ENCODE data around the gene NR2C2. TPM values are rescaled to one million over a fixed set of nuclear protein-coding genes. Genes with fewer than 3 reads are reported as not detected.

Gene NR2C2
- total and polyA plus RNA-seq, 9 of the 15 experiments (the other 6 are each of a cell fraction or from before 2014, with no cell fraction given), result 6.1 to 33.0 (median 14.6) TPM

- no peak for TF ChIP-seq ARID3A (IDR thresholded peaks at IDR 0.05; ENCODE audit: borderline replicate concordance, low read depth, low read length)
- no peak for TF ChIP-seq DIDO1 (tag; IDR thresholded peaks at IDR 0.05; ENCODE audit: low read depth)
- TF ChIP-seq CBX8 (IDR thresholded peaks at IDR 0.05; ENCODE audit: borderline replicate concordance, extremely low read depth, low read depth, low read length, poor library complexity, severe bottlenecking), result no peak
- TF ChIP-seq SRSF3 (IDR thresholded peaks at IDR 0.05; ENCODE audit: insufficient read depth, low read length), result no peak
- TF ChIP-seq MAZ (CRISPR knock-in tag; conservative IDR thresholded peaks at IDR 0.05 in 1 of 2, IDR thresholded peaks at IDR 0.05 in 1 of 2), result no peak
Measured at GRCh38 chr3:14969671-14970070, 22.3 kb downstream of the NR2C2 start (continued).

- DNase-seq (ENCODE audit: extremely low read depth in 1 of 4, low spot score in 3 of 4) (no peak), ATAC-seq (no peak), FAIRE-seq (no peak)
- in situ Hi-C loops (cut with MboI), result no loop called here
- H3K9me1 ChIP-seq (ENCODE audit: control insufficient read depth, insufficient read depth, low read length), result no peaks in the 10 kb centered on the region
- H3K27ac ChIP-seq (ENCODE audit: extremely low read depth, low read depth, low read length), result no peak overlapping the region
- no peaks in the 10 kb centered on the region; a peak in 1 of 5 replicates for H3K4me1 ChIP-seq (replicated peaks in 1 of 2; ENCODE audit: control insufficient read depth in 2 of 2, insufficient read depth in 2 of 2, low read length in 2 of 2)
- no peak overlapping the region for H3K4me2 ChIP-seq (ENCODE audit: insufficient read depth, low read length)
- BruUV-seq (replicated peaks), result no TSS peak
- no peaks in the 10 kb centered on the region for H4K20me1 ChIP-seq (replicated peaks; ENCODE audit: control insufficient read depth, insufficient read depth, low read length)
- peaks cover 22% of the 10 kb centered on the region; the same call in 1 of the 3 replicates for H3K36me3 ChIP-seq (ENCODE audit: control insufficient read depth, insufficient read depth, low read length)
- CTCF ChIA-PET (ENCODE audit: low intra/inter-chr PET ratio), result no interaction called here
- POLR2A ChIA-PET, result interaction anchor here (1.1 kb wide), 1 partner anchor 19 kb away, joined by 3 read pairs; no protein-coding TSS in a partner anchor
- peaks cover 2% of the 10 kb centered on the region; the same call in 1 of the 3 replicates for H3K79me2 ChIP-seq (ENCODE audit: control insufficient read depth, insufficient read depth, low read length)
- intact Hi-C loops (cut with micrococcal nuclease), result no loop called here
- WGBS (ENCODE audit: insufficient coverage, low coverage, missing lambda C conversion rate), result 69% methylated on average over 1 of the region's 1 CpG
- H3K27me3 ChIP-seq (ENCODE audit: control insufficient read depth in 2 of 2, insufficient read depth in 2 of 2, low read length in 2 of 2), result no peaks in the 10 kb centered on the region
- no peak overlapping the region for H3K9ac ChIP-seq (ENCODE audit: insufficient read depth in 1 of 2, low read depth in 2 of 2, low read length in 2 of 2)
- H2AFZ ChIP-seq (ENCODE audit: low read depth, low read length), result no peak overlapping the region
- H3K4me3 ChIP-seq, result no peak overlapping the region
- H3K9me3 ChIP-seq (replicated peaks; ENCODE audit: control insufficient read depth, insufficient read depth, low read depth, low read length), result no peaks in the 10 kb centered on the region
- no peak for TF ChIP-seq PHB (CRISPR knock-in tag; IDR thresholded peaks at IDR 0.05)
- no peak for TF ChIP-seq ZFX (CRISPR knock-in tag; IDR thresholded peaks at IDR 0.05)
- no peak for TF ChIP-seq NCOA4 (IDR thresholded peaks at IDR 0.05; ENCODE audit: partially characterized antibody)
- TF ChIP-seq HNRNPUL1 (IDR thresholded peaks at IDR 0.05; ENCODE audit: low read length), result no peak
- TF ChIP-seq NBN (IDR thresholded peaks at IDR 0.05; ENCODE audit: low read depth), result no peak
- TF ChIP-seq ZBTB26 (CRISPR knock-in tag; IDR thresholded peaks at IDR 0.05), result no peak
- TF ChIP-seq ZNF384 (IDR thresholded peaks at IDR 0.05; ENCODE audit: low read depth, low read length), result peak; percentile 38; the same call in 1 of the 2 replicates
- TF ChIP-seq PKNOX1 (IDR thresholded peaks at IDR 0.05), result peak; percentile 64
- TF ChIP-seq NFRKB (IDR thresholded peaks at IDR 0.05; ENCODE audit: low read depth), result no peak
- no peak for TF ChIP-seq HDAC6 (IDR thresholded peaks at IDR 0.05; ENCODE audit: low read depth, low read length)
Measured at GRCh38 chr3:14976317-14976716, 28.9 kb downstream of the NR2C2 start.
